ENCODE data around the gene NUP37.
"Not testable (repeated sequence)": the region's sequence is repeated elsewhere in the genome, so short reads cannot be mapped to it uniquely, and the experiment has no call there.

NUP37 gene, protein sequence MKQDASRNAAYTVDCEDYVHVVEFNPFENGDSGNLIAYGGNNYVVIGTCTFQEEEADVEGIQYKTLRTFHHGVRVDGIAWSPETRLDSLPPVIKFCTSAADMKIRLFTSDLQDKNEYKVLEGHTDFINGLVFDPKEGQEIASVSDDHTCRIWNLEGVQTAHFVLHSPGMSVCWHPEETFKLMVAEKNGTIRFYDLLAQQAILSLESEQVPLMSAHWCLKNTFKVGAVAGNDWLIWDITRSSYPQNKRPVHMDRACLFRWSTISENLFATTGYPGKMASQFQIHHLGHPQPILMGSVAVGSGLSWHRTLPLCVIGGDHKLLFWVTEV

DNA sequence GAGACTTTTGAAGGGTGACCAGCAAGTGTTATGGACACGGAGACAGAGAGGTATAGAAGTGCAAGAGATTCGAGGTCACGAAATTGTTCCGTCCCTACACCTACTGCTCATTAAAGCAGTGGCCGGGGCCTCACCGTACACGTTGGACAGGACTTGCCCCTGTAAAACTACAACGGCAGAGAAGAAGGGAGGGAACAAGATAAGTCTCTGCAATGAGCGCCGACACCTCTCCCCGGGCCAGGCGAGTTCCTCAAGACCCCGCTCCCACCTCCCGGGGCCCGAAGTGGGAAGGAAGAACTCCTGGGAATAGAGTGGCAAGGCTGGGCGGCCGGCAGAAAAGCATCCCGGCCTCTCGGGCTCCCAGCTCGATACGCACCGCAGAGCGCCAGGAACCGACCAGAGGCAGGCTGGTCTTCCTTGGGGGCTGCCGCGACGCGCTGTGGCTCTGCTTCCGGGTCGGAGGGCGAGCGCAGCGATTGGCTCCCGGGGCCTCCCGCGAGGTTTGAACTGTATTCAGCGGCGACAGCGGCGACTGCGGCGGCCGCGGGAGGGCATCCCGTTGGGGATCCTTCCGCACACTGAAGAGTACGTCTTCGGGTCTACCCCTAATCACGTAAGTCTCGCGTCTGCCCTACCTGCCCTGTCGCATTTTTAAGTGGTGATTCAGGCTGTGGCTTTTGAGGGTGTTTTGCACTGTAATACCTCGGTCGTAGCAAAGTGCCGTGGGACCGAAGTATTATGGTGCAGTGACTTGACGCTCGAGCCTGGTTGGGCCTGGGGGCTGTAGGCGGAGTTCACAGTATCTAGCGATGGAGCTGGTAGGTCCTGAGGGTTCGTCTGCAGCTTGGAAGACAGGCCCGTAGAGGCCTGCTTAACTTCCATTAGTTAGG lies at the start of gene NUP37, which contains the start of gene PARPBP:
TSS of gene NUP37 (minus strand) at position 441 of the 890 bp plus-strand sequence. CDS start 1,596 bp downstream, outside the sequence.
TSS of gene PARPBP (plus strand) at position 510 of the 890 bp plus-strand sequence. CDS start 3,706 bp downstream, outside the sequence.
- peak; percentile 86 for DNase-seq

DNA sequence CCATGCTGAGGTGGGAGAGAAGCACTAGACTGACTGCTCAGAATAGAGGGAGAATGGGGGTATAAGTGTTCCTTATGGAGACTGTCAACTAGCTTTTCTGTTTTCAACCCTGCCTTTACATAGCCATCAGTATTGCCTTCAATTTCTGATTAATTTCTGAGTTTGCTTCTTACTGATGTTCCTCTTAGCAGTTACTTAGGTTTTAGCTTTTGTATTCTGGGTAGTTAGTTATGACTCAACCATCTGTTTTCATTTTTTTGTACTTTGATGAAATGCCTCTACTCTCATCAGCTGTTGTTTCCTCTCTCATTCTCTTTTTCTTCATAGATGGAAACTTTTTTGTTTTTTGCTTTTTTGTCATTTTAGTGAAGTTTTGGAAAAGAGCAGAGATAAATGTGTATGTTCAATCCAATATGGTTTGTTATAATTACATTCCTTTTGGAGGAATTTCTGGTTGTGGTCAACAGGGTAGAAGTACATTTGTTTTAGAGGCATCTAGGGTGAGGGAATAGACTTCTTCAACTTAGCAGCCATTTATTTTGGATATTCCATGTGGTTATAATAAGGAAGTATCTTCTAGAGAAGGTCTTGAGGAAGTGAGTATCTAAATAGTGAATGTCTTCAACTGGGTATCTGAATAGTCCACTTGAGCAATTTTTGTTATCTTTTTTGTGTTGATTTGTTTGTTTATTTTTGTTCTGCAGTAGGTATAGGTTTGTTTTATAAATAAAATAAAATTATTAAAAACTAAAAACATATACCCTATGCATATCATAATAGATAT lies 48.1 kb upstream of the NUP37 start:
- DNase-seq: no peak

DNA sequence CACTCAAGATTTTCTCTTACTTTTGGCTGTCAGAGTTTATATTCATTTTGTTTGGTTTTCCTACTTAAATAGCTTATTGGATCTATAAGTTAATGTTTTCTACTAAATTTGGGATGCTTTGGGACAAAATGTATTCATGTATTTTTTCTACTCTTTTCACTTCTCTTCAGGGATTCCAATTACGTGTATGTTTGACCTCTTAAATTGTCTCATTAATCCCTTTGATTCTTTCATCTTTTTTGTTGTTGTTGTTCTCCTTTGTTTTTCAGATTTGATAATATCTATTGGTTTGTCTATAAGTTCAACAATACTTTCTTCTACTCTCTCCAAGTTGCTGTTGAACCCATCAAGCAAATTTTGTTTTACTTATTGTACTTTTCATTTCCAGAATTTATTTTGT lies 43.5 kb upstream of the NUP37 start:
- DNase-seq: no peak

DNA sequence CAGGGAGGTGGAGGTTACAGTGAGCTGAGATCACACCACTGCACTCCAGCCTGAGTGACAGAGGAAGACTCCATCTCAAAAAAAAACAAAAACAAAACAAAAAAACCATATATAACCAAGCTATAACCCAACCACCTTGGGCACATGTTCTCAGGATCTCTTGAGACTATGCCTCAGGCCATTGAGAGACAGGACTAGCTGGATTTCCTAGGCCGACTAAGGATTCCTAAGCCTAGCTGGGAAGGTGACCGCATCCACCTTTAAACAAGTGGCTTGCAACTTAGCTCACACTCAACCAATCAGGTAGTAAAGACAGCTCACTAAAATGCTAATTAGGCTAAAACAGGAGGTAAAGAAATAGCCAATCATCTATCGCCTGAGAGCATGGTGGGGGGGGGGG lies 35.3 kb upstream of the NUP37 start:
- not testable (repeated sequence) for DNase-seq

DNA sequence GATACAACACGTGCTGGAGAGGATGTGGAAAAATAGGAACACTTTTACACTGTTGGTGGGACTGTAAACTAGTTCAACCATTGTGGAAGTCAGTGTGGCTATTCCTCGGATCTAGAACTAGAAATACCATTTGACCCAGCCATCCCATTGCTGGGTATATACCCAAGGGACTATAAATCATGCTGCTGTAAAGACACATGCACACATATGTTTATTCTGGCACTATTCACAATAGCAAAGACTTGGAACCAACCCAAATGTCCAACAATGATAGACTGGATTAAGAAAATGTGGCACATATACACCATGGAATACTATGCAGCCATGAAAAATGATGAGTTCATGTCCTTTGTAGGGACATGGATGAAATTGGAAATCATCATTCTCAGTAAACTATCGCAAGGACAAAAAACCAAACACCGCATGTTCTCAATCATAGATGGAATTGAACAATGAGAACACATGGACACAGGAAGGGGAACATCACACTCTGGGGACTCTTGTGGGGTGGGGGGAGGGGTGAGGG lies 27.2 kb upstream of the NUP37 start:
- DNase-seq: not testable (repeated sequence)

DNA sequence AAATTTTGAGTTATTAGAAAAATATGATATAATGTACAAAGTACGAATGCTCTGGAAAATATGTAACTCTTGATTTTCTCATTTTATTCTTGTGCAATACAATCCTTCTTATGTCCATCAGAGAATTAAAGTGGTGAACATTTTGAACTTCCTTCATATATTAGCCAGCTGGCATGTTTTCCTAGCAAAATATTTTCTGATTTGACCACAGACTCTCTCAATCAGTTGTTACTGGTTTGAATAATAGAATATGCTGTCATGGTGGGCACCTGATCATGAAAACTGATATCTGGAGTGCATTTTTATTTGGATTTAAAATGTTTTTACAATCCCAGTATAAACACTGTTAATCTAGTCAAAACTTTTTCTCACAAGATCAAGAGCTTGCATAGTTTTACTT lies 24.3 kb upstream of the NUP37 start:
- no peak for DNase-seq

DNA sequence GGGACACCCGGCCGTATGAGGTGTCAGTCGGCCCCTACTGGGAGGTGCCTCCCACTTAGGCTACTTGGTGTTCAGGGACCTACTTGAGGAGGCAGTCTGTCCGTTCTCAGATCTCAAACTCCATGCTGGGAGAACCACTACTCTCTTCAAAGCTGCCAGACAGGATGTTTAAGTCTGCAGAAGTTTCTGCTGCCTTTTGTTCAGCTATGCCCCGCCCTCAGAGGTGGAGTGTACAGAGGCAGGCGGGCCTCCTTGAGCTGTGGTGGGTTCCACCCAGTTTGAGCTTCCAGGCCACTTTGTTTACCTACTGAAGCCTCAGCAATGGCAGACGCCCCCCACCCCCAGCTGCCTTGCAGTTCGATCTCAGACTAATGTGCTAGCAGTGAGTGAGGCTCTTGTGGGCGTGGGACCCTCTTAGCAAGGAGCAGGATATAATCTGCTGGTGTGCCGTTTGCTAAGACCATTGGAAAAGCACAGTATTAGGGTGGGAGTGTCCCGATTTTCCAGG lies 23.0 kb upstream of the NUP37 start:
- DNase-seq: not testable (repeated sequence)

DNA sequence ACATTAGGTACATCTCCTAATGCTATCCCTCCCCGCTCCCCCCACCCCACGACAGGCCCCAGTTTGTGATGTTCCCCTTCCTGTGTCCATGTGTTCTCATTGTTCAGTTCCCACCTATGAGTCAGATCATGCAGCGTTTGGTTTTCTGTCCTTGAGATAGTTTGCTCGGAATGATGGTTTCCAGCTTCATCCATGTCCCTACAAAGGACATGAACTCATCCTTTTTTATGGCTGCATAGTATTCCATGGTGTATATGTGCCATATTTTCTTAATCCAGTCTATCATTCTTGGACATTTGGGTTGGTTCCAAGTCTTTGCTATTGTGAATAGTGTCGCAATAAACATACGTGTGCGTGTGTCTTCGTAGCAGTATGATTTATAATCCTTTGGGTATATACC lies 17.7 kb upstream of the NUP37 start:
- DNase-seq: not testable (repeated sequence)

DNA sequence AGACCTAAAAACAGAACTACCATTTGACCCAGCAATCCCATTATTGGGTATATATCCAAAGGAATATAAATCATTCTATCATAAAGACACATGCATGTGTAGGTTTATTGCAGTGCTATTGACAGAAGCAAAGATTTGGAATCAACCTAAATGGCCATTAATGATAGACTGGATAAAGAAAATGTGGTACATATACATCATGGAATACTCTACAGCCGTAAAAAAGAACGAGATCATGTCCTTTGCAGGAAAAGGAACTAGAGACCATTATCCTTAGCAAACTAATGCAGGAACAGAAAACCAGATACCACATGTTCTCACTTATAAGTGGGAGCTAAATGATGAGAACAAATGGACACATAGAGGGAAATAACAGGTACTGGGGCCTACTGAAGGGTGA lies 11.5 kb upstream of the NUP37 start:
- not testable (repeated sequence) for DNase-seq

DNA sequence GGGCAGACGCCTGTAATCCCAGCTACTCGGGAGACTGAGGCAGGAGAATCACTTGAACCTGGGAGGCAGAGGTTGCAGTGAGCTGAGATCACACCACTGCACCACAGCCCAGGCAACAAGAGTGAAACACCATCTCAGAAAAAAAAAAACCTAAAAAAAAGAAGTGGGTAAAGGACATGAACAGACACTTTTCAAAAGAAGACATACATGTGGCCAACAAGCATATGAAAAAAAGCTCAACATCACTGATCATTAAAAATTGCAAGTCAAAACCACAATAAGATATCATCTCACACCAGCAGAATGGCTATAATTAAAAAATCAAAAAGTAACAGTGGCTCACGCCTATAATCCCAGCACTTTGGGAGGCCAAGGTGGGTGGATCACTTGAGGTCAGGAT lies 10.8 kb upstream of the NUP37 start:
- DNase-seq: not testable (repeated sequence)

DNA sequence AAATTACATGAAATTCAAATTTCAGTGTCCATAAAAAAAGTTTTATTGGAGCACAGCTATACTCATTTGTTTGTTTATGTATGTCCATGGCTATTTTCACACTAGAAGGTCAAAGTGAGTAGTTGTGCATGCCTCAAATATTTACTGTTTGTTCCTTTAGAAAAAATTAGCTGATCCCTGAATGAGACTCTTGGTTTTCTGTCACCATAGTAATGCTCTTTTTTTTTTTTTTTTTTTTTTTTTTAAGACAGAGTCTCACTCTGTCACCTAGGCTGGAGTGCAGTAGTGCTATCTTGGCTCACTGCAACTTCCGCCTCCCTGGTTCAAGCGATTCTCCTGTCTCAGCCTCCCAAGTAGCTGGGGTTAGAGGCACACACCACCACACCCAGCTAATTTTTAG lies 1.4 kb upstream of the NUP37 start:
- not testable (repeated sequence) for DNase-seq

DNA sequence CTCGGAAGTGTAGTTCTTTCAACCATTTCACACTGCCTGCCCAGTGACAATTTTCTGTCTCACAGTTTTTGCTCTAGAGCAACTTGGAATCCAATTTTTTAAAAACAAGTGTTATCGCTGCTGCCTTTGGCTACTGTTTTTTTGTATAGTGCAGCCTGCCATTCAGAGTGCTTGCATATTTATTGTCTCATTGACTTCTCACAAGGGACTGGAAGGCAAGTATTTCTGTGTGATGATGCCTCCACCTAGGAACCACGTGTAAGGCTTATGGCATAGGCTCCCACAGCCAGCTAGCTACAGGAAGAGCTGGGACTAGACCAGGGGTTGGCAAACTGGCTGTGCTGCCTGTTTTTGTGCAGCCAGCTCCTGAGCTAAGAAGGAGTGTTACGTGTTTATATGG lies 972 bp upstream of the NUP37 start:
- DNase-seq: peak; percentile 3

DNA sequence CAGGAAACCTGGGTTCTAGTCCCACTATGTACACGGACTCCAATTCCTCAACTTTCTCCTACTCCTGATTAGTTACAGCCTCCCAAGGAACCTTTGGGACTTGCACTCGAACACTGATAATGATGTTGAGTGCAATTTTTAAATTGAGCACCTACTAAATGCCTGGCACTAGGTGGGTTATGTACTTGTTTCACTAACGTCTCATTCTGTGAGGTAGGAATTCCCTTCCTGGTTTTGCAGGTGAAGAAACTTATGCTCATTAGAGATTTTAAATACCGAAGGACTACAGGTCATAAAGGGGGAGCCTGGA lies 605 bp upstream of the NUP37 start:
- DNase-seq: no peak

DNA sequence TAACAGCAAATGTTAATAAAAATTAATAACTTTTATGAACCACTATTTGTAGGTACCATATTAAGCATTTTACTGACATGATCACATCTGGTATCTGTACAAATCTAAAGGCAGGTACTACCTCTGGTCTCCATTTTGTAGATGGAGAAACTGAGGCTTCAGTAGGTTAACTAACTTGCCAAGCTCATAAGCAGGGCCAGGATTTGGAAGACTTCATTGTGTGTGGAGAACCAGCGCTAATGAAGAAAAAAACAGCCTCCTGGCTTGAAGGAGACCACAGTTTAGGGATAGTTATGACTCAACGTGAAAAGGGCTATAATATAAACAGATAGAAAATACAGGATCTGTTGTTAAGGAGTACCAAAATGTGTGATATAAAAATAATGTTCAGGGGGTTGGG lies 1.0 kb downstream of the NUP37 start:
- no peak for DNase-seq

DNA sequence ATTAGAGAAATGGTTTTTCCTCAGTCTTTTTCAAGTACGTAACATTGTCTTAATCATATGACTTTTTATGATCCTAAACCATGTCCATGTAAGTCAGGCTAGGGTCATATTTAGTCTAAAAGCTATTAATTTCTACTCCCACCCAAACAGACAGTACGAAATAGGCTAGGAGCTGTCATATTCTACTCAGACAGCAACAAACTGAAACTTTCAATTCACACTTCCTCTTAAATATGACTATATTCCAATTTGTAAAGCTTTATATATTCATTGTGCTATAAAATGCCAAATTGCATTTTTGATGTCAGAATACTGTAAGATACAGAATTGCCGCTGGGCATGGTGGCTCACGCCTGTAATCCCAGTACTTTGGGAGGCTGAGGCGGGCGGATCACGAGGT lies 3.5 kb downstream of the NUP37 start:
- no peak for DNase-seq

DNA sequence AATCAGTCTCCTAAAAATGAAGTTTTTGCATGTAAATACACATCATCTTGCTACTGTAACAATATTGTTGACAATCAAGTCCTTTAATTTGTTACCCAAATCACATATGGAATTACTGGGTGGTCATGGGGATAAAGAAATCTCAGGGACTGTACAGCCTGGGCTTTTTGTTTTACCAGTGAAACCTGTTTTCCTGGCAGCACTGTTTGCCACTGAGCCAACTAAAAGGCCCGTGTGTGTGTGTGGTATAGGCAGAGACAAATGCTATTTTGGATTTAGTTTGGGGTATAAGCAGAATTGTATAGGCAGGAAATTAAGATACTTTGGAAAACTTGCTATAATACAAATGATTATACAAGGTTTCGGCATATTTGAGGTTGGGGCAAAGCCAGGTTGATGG lies 5.7 kb downstream of the NUP37 start:
- DNase-seq: no peak

DNA sequence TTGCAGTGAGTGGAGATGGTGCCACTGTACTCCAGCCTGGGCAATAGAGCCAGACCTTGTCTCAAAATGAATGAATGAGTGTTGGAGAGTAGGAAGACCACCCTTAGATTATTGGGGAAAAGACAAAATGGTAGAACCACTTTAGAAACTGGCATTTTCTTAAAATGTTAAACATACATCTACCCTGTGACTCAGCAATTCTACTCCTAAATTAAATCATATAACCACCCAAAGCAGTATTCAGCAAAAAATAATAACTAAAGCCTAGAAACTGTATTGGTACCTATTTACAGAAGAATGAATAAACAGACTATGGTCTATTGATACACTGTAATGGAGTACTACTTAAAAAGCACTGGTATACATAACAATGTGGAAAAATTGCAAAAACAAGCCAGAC lies 9.1 kb downstream of the NUP37 start:
- no peak for DNase-seq

DNA sequence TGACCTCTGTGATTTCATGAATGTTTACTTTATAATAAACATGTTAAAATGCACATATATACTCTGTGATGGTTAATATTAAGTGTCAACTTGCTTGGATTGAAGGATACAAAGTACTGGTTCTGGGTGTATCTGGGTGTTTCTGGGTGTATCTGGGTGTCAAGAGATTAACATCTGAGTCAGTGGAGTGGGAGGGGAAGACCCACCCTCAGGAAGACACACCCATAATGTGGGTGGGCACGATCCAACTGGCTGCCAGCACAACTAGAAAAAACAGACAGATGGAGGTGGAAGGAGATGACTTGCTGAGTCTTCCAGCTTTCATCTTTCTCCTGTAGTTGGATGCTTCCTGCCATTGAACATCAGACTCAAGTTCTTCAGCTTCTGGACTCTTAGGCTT lies 11.9 kb downstream of the NUP37 start:
- no peak for DNase-seq

DNA sequence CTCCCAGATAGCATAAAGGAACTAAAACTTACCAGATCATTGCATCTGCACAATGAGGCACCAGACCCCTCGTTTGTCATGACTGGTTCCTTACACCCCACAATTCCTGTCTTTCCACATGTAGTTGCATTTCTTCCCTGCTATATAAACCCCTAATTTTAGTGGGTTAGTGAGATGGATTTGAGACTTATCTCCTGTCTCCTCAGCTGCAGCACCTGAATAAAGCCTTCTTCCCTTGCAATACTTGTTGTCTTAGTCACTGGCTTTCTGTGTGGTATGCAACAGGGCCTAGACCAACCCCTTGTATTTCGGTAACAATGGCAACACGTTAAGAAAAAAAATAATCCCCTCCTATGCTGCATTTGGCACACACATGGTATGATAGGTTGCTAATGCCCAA lies 13.0 kb downstream of the NUP37 start:
- DNase-seq: no peak

DNA sequence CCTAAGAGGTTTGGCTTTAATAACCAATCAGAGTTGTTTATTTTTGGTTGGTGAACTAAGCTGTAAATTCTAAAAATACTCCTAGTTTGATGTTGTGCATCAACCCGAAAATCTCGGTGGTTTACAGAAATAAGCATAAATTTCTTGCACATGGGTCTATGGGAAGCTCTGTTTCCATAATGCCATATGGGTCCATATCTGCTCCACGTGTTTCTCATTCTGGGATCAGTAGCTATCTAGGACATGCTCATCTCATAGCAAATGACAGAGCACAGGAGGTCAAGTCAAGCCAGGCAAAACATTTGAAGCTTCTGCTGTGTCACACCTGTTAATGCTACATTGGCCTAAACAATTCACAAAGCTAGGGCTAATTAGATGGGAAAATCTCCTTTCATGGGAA lies 23.1 kb downstream of the NUP37 start:
- no peak for DNase-seq

DNA sequence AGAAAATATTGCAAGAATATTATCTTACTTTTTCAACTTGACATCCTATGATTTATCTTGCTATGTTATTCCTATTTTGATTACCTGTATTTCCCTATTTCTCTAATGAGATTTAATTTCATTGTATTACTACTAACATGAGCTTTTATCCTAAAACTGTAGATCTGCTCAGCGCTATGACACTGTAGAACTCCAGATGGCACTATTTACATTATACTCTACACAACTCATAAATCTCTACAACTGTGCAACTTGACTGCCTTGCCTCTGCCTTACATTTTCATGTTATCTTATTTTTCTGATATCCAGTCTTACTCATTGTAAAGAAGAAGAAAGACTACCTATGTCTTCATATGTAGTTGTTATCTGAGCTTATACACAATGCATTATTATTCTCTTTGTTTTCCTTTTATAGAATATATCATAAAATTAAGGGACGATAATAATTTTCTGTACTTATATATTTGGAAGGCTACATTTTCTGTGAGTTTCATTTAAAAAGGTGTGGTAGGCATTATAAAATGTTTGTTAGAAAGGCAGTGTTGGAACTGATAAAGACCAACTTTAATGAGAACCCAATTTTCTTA lies 24.1 kb downstream of the NUP37 start:
- peak; percentile 5 for DNase-seq

DNA sequence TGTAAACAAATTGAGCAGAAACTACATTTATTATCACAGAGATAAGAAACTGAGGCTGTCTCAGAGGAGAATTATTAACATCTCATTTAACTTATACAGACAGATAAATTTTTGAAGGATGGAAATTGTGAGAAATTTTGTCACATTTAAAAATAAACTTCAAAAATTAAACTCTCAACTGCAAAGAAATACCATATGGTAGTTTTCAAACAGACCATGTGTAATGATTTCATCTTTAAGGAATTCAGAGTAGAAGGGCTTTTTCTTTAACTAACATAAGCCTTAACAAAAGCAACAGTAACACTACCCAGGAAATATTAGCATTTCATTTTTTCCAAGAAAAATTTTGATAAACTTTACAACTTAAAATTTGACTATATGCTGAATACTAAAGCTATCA lies 26.6 kb downstream of the NUP37 start:
- no peak for DNase-seq
